HepG2 (cell line): ENCODE measurements around the gene SOWAHA. TPM values are rescaled to one million over a fixed set of nuclear protein-coding genes. Genes with fewer than 3 reads are reported as not detected.

Experiments
- ESRRA ChIP-seq: sonication (generic); formaldehyde crosslinking; IDR thresholded peaks from 2 replicates; pipeline ENCODE4 v1.5.1; 2020; ENCODE audit warnings: mild to moderate bottlenecking, low read depth, missing genetic modification reagents
- ETV6 ChIP-seq: sonication (generic); formaldehyde crosslinking; conservative IDR thresholded peaks from 2 replicates; pipeline ENCODE4 v1.4.0; 2020; ENCODE audit warnings: missing genetic modification reagents
- HDAC1 ChIP-seq: sonication (generic); formaldehyde crosslinking; IDR thresholded peaks from 2 replicates; pipeline ENCODE4 v1.5.1; 2020; ENCODE audit warnings: mild to moderate bottlenecking, missing genetic modification reagents
- JUND ChIP-seq: sonication (generic); formaldehyde crosslinking; IDR thresholded peaks from 2 replicates; pipeline ENCODE4 v1.8.0; 2022; ENCODE audit warnings: mild to moderate bottlenecking, missing genetic modification reagents
- NBN ChIP-seq: fragments of 450-650 bp; conservative IDR thresholded peaks from 2 replicates; pipeline ENCODE4 v1.6.1; 2017
- SP2 ChIP-seq: sonication (generic); formaldehyde crosslinking; IDR thresholded peaks from 2 replicates; pipeline ENCODE4 v1.5.1; 2020; ENCODE audit warnings: mild to moderate bottlenecking, missing genetic modification reagents
- XRCC5 ChIP-seq: fragments of 200-400 bp; formaldehyde crosslinking; optimal IDR thresholded peaks from 2 replicates; pipeline ENCODE3; 2017; ENCODE audit warnings: mild to moderate bottlenecking, low read length
- ZFX ChIP-seq: sonication (generic); formaldehyde crosslinking; IDR thresholded peaks from 2 replicates; pipeline ENCODE4 v1.4.0; 2020; ENCODE audit warnings: mild to moderate bottlenecking, low read depth, missing genetic modification reagents, moderate library complexity
- ZNF430 ChIP-seq: sonication (generic); formaldehyde crosslinking; IDR thresholded peaks from 2 replicates; pipeline ENCODE4 v1.9.0; 2021; ENCODE audit warnings: mild to moderate bottlenecking, missing genetic modification reagents
- ZNF782 ChIP-seq: sonication (generic); formaldehyde crosslinking; IDR thresholded peaks from 2 replicates; pipeline ENCODE4 v1.4.0; 2020; ENCODE audit warnings: missing genetic modification reagents, mild to moderate bottlenecking, borderline replicate concordance
- polyA plus RNA-seq, 8 experiments: library from polyadenylated mRNA; depleted of rRNA in 3 of 8; stranded (reverse) in 7 of 8; unstranded in 1 of 8; fragments of >200 nt; fragmentation: Illumina TruSeq in 4 of 8; extraction: Trizol in 4 of 8; gene quantifications; 2 replicates each; pipeline versions ENCODE4 v1.2.1 to v1.2.3, GENCODE V29; 2011 to 2016; ENCODE audit warnings: low read depth in 4 of 8, missing spikeins in 1 of 8, mixed read lengths in 1 of 8; ENCODE audit not compliant: insufficient read depth in 1 of 8
- total RNA-seq, 5 experiments: library from RNA; depleted of rRNA; stranded (reverse); fragments of >200 nt; fragmentation: Illumina TruSeq; extraction: Trizol; gene quantifications; 2 replicates each; pipeline ENCODE4 v1.2.3, GENCODE V29; 2016; ENCODE audit warnings: low read depth in 1 of 5
- TF ChIP-seq, protein P1 (sequence below): sonication (generic); formaldehyde crosslinking; IDR thresholded peaks from 2 replicates; pipeline ENCODE4 v1.4.0; 2020; ENCODE audit warnings: missing genetic modification reagents
- TF ChIP-seq, protein P2 (sequence below), 2 experiments: sonication (generic) in 1 of 2; formaldehyde crosslinking in 1 of 2; IDR thresholded peaks; 2 replicates each; pipeline versions ENCODE4 v1.4.0 to v1.6.1; 2018 to 2020; ENCODE audit warnings: missing genetic modification reagents in 2 of 2, borderline replicate concordance in 1 of 2, low read depth in 1 of 2, mild to moderate bottlenecking in 1 of 2, missing biosample characterization in 1 of 2
- TF ChIP-seq, protein P3 (sequence below), 2 experiments: fragments of 450-650 bp in 1 of 2; sonication (generic) in 1 of 2; formaldehyde crosslinking in 1 of 2; IDR thresholded peaks; 2 replicates each; pipeline versions ENCODE4 v1.6.1 to v1.8.0; 2016 to 2022; ENCODE audit warnings: antibody characterized with exemption in 1 of 2, mild to moderate bottlenecking in 1 of 2, missing genetic modification reagents in 1 of 2

Gene SOWAHA
- total and polyA plus RNA-seq, 2 of the 13 experiments (the other 11 are each of a cell fraction or from before 2014, with no cell fraction given), result 0.95 to 1.9 TPM

DNA sequence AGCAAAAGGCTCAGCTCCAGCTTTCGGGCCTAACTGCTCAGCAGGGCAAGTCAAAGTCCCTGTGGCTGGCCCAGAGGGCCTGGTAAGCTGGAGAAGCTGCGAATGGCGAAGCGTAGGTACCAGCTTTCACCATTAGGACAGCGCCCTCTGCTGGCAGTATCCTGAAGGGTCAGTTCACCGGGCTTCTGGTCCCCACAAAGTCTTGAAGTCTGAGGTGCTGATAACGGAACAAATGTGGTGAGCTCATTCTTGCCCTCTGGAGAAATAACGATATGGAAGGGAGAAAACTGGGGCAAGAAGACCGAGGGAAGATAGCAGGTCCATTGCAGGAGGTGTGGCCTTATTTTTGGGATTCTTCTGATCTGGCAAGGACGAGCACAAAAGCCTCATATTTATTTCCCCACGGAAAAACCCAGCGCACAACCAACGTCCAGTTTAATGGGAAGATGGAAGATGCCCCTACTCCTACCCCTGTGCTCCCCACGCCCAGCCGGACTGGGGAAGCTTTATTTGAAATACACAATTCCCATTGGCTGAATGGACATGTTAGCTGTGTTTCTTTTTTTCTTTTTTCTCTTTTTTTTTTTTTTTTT lies 7.2 kb downstream of the SOWAHA start (continued):
- TF ChIP-seq ZNF430 (CRISPR knock-in tag), result peak; percentile 75; the same call in 1 of the 2 replicates
- TF ChIP-seq XRCC5, result peak; percentile 71
- TF ChIP-seq, protein P1, sequence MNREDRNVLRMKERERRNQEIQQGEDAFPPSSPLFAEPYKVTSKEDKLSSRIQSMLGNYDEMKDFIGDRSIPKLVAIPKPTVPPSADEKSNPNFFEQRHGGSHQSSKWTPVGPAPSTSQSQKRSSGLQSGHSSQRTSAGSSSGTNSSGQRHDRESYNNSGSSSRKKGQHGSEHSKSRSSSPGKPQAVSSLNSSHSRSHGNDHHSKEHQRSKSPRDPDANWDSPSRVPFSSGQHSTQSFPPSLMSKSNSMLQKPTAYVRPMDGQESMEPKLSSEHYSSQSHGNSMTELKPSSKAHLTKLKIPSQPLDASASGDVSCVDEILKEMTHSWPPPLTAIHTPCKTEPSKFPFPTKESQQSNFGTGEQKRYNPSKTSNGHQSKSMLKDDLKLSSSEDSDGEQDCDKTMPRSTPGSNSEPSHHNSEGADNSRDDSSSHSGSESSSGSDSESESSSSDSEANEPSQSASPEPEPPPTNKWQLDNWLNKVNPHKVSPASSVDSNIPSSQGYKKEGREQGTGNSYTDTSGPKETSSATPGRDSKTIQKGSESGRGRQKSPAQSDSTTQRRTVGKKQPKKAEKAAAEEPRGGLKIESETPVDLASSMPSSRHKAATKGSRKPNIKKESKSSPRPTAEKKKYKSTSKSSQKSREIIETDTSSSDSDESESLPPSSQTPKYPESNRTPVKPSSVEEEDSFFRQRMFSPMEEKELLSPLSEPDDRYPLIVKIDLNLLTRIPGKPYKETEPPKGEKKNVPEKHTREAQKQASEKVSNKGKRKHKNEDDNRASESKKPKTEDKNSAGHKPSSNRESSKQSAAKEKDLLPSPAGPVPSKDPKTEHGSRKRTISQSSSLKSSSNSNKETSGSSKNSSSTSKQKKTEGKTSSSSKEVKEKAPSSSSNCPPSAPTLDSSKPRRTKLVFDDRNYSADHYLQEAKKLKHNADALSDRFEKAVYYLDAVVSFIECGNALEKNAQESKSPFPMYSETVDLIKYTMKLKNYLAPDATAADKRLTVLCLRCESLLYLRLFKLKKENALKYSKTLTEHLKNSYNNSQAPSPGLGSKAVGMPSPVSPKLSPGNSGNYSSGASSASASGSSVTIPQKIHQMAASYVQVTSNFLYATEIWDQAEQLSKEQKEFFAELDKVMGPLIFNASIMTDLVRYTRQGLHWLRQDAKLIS (CRISPR knock-in tag), result no peak
- peak; percentile 52 for TF ChIP-seq HDAC1 (CRISPR knock-in tag)
- TF ChIP-seq JUND, result no peak
- TF ChIP-seq ZFX (CRISPR knock-in tag), result peak; percentile 89
- no peak for TF ChIP-seq ESRRA (CRISPR knock-in tag)
- no peak for TF ChIP-seq SP2 (CRISPR knock-in tag)
- TF ChIP-seq ETV6 (CRISPR knock-in tag), result no peak
- TF ChIP-seq ZNF782 (CRISPR knock-in tag), result peak; percentile 38; the same call in 1 of the 2 replicates
- TF ChIP-seq, protein P2, sequence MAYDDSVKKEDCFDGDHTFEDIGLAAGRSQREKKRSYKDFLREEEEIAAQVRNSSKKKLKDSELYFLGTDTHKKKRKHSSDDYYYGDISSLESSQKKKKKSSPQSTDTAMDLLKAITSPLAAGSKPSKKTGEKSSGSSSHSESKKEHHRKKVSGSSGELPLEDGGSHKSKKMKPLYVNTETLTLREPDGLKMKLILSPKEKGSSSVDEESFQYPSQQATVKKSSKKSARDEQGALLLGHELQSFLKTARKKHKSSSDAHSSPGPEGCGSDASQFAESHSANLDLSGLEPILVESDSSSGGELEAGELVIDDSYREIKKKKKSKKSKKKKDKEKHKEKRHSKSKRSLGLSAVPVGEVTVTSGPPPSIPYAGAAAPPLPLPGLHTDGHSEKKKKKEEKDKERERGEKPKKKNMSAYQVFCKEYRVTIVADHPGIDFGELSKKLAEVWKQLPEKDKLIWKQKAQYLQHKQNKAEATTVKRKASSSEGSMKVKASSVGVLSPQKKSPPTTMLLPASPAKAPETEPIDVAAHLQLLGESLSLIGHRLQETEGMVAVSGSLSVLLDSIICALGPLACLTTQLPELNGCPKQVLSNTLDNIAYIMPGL (CRISPR knock-in tag; IDR thresholded peaks at IDR 0.05; ENCODE audit: borderline replicate concordance in 1 of 2, low read depth in 1 of 2), result peak; percentile 69 to 82
- TF ChIP-seq NBN, result no peak
- TF ChIP-seq, protein P3, sequence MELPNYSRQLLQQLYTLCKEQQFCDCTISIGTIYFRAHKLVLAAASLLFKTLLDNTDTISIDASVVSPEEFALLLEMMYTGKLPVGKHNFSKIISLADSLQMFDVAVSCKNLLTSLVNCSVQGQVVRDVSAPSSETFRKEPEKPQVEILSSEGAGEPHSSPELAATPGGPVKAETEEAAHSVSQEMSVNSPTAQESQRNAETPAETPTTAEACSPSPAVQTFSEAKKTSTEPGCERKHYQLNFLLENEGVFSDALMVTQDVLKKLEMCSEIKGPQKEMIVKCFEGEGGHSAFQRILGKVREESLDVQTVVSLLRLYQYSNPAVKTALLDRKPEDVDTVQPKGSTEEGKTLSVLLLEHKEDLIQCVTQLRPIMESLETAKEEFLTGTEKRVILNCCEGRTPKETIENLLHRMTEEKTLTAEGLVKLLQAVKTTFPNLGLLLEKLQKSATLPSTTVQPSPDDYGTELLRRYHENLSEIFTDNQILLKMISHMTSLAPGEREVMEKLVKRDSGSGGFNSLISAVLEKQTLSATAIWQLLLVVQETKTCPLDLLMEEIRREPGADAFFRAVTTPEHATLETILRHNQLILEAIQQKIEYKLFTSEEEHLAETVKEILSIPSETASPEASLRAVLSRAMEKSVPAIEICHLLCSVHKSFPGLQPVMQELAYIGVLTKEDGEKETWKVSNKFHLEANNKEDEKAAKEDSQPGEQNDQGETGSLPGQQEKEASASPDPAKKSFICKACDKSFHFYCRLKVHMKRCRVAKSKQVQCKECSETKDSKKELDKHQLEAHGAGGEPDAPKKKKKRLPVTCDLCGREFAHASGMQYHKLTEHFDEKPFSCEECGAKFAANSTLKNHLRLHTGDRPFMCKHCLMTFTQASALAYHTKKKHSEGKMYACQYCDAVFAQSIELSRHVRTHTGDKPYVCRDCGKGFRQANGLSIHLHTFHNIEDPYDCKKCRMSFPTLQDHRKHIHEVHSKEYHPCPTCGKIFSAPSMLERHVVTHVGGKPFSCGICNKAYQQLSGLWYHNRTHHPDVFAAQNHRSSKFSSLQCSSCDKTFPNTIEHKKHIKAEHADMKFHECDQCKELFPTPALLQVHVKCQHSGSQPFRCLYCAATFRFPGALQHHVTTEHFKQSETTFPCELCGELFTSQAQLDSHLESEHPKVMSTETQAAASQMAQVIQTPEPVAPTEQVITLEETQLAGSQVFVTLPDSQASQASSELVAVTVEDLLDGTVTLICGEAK (IDR thresholded peaks at IDR 0.05), result no peak
- TF ChIP-seq, protein P3 (CRISPR knock-in tag; IDR thresholded peaks at IDR 0.05), result no peak
